Tibial artery (tissue), 4 donors: ENCODE measurements around the gene ZNF761.

Experiments used
- DNase-seq, 2 donors: peaks; one replicate each; pipeline ENCODE4 v3.0.0-alpha.2; 2019
- H3K27ac ChIP-seq, 2 donors: fragments of 200-600 bp; sonication (generic) in 1 of 2; 1 replicate in 1 of 2; 2 replicates in 1 of 2; pipeline ENCODE4 v1.5.1; 2018 to 2019; ENCODE audit warnings: mild to moderate bottlenecking in 1 of 2
- H3K27me3 ChIP-seq, 2 donors: fragments of 200-600 bp; sonication (generic) in 1 of 2; one replicate each; pipeline versions ENCODE4 v1.5.1 to v1.6.0; 2016 to 2019
- H3K36me3 ChIP-seq, 3 donors: fragments of 200-600 bp; sonication (generic) in 2 of 3; one replicate each; pipeline ENCODE4 v1.5.1; 2016 to 2019; ENCODE audit warnings: mild to moderate bottlenecking in 2 of 3
- H3K4me1 ChIP-seq, 4 donors: fragments of 200-600 bp; sonication (generic) in 2 of 4; 1 replicate in 3 of 4; 2 replicates in 1 of 4; pipeline ENCODE4 v1.5.1; 2016 to 2019
- H3K4me3 ChIP-seq, 2 donors: fragments of 200-600 bp; sonication (generic) in 1 of 2; 1 replicate in 1 of 2; 2 replicates in 1 of 2; pipeline ENCODE4 v1.5.1; 2018 to 2019; ENCODE audit warnings: mild to moderate bottlenecking in 2 of 2
- H3K9me3 ChIP-seq, 3 donors: fragments of 200-600 bp; sonication (generic) in 1 of 3; one replicate each; pipeline ENCODE4 v1.5.1; 2016 to 2019
- intact Hi-C: fragments of 100-400 bp; cut with DNase I; formaldehyde crosslinking; loops from one replicate; pipeline ENCODE4 v1.15.0; 2023; ENCODE audit warnings: low total_unique reads
- TF ChIP-seq, protein P1 (sequence below), 2 experiments: fragments of 200-600 bp in 1 of 2; fragments of 450-650 bp in 1 of 2; IDR thresholded peaks; one replicate each; pipeline ENCODE4 v1.5.1; 2017 to 2019; ENCODE audit warnings: antibody characterized with exemption in 2 of 2, mild to moderate bottlenecking in 1 of 2, moderate library complexity in 1 of 2

The ZNF761 gene

DNA sequence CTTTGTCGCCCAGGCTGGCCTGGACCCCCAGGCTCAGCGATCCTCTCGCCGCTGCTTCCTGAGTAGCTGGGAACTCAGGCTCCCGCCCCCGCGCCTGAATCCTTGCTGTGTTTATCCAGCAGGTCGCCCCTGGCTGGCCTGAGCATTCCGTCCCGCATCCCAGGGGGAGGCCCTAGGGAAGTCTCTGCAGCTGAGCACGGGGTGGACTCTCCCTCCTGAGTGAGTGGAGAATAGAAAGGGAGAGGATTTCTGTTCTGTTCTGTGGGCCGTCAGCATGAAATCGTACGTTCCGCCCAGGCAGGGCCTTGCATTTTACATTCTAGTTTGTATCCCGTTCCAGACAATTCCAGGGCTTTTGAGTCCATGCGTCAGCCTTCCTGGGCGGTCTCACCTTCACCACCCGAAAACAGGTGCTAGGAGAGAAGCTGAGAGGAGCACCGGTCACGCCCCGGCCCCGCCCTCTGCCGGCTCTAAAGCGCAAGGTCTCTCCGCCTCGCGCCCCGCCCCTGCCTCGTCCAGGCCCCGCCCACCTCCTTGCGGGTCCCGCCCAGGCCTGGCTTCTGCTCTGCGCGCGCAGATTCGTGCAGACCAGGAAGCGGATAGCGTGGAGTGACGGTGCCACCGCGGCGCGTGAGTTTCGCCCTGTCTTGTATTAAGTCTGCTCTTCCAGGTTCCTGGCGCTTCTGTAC is at the start of gene ZNF761:
TSS of gene ZNF761 (plus strand) at position 586 of the 689 bp plus-strand sequence. CDS start 15,285 bp downstream, outside the sequence.
- DNase-seq, result peak; percentile 91 to 96
- Histone ChIP-seq H3K36me3 (peaks cover 2 to 18% (median 17%) of the 10 kb centered on the region in 3 donors), H3K4me3 (peak within 1 kb of the TSS; percentile 72 to 80), H3K9me3 (peaks cover 0 to 3% (median 0%) of the 10 kb centered on the region in 3 donors), H3K4me1 (peaks cover 0 to 14% (median 2%) of the 10 kb centered on the region in 4 donors), H3K27ac (peak within 1 kb of the TSS; percentile 74 to 81), H3K27me3 (no peaks in the 10 kb centered on the region)
- TF ChIP-seq, protein P1, sequence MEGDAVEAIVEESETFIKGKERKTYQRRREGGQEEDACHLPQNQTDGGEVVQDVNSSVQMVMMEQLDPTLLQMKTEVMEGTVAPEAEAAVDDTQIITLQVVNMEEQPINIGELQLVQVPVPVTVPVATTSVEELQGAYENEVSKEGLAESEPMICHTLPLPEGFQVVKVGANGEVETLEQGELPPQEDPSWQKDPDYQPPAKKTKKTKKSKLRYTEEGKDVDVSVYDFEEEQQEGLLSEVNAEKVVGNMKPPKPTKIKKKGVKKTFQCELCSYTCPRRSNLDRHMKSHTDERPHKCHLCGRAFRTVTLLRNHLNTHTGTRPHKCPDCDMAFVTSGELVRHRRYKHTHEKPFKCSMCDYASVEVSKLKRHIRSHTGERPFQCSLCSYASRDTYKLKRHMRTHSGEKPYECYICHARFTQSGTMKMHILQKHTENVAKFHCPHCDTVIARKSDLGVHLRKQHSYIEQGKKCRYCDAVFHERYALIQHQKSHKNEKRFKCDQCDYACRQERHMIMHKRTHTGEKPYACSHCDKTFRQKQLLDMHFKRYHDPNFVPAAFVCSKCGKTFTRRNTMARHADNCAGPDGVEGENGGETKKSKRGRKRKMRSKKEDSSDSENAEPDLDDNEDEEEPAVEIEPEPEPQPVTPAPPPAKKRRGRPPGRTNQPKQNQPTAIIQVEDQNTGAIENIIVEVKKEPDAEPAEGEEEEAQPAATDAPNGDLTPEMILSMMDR (IDR thresholded peaks at IDR 0.05), result peak; percentile 48 to 56
- intact Hi-C loops, result loop anchor here (2.0 kb wide), 1 partner anchor 37 kb away; the partner anchor contains the start of gene ZNF765

DNA sequence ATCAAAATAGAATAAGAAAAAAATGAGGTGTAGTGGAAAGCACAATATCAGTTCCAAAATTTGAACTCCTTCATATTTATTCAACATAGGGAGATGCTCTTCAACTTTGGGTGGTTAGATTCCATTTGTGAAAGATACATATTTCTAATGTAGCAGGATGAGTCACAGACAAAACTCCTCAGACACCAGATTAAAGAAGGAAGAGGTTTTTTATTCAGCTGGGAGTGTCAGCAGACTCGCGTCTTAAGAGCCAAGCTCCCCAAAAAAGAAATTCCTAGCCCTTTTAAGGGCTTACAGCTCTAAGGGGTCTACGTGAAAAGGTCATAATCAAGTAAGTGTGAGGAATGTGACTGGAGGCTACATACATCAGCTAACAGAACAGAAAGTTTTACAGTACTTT is 43.6 kb upstream of the ZNF761 start:
- intact Hi-C loops, result loop anchor here (10.0 kb wide), 1 partner anchor 53 kb away; the partner anchor contains the start of gene ZNF845
- TF ChIP-seq, protein P1 (IDR thresholded peaks at IDR 0.05), result no peak
- Histone ChIP-seq H3K4me3 (no peak overlapping the region), H3K36me3 (peaks cover 13 to 36% (median 35%) of the 10 kb centered on the region in 3 donors), H3K27ac (no peak overlapping the region), H3K9me3 (peaks cover 0 to 34% (median 11%) of the 10 kb centered on the region in 3 donors), H3K27me3 (no peaks in the 10 kb centered on the region), H3K4me1 (no peaks in the 10 kb centered on the region)
- DNase-seq, result no peak

DNA sequence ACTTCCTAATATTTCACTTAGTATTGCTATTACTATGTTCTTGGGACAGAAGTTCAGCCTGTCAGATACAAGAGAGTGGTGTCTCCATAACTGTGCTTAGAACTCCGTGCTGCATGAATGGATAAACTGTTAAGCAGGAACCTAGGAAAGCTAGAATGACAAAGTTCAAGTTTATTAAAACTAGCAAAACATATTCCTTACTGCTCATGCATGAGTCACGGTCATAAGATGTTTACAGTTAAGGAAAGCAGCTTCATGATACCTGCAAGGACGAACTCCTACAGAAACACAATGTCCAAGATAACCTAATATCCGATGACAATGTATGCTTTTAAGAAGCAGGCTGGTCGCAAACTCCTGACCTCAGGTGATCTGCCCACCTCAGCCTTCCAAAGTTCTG is 42.9 kb upstream of the ZNF761 start:
- no peak for DNase-seq
- H3K27me3 ChIP-seq, result no peaks in the 10 kb centered on the region
- no peak overlapping the region for H3K27ac ChIP-seq
- no peak overlapping the region for H3K4me3 ChIP-seq
- TF ChIP-seq, protein P1 (IDR thresholded peaks at IDR 0.05), result no peak
- H3K36me3 ChIP-seq, result peaks cover 13 to 31% (median 28%) of the 10 kb centered on the region in 3 donors
- peaks cover 0 to 27% (median 4%) of the 10 kb centered on the region in 3 donors for H3K9me3 ChIP-seq
- H3K4me1 ChIP-seq, result peaks cover 0 to 1% (median under 1%) of the 10 kb centered on the region in 4 donors
- intact Hi-C loops, result loop anchor here (10.0 kb wide), 1 partner anchor 54 kb away; the partner anchor contains the start of gene ZNF845

DNA sequence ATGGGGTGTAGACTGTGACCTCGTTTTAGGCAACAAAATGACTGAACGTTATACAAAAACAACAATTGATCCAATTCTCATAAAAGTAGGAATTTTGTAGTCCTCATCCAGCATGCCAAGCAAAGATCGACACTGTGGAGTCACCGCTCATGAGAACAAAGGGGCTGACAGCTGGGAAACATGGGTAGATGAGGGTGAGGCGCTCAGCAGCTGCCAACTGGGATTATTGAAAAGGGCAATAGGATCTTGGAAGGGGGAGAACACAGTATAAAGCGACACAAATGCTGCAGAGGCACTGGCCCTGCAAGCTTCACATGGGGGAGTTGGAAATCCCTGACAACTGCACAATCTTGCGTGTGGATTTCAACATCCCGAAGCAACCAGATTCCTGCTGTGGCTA is 42.2 kb upstream of the ZNF761 start:
- TF ChIP-seq, protein P1 (IDR thresholded peaks at IDR 0.05), result no peak
- DNase-seq, result no peak
- Histone ChIP-seq H3K9me3 (peaks cover 0 to 20% (median 2%) of the 10 kb centered on the region in 3 donors), H3K4me3 (no peak overlapping the region), H3K27me3 (no peaks in the 10 kb centered on the region), H3K36me3 (peaks cover 13 to 26% (median 25%) of the 10 kb centered on the region in 3 donors), H3K27ac (no peak overlapping the region), H3K4me1 (peaks cover 5 to 8% (median 7%) of the 10 kb centered on the region in 4 donors)
- intact Hi-C loops, result loop anchor here (10.0 kb wide), 1 partner anchor 55 kb away; the partner anchor contains the start of gene ZNF845

DNA sequence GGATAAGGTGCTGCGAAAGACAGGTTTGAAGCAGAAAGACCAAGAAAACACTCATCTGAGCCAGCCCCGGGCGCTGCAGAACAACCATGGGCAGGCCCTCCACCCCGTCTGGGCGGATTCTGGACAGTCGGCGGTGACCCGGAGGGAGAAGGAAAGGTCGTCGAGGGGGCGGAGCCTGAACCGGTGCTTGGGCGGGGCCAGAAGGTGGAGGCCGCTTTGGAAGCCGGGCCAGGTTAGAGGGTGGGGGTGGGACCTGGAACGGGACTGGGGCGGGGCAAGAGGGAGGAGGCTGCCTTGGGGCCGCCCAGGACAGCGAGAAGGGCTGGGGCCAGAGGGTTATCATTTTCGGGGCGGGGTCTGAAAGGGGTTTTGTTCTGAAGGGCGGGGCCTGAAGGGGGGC is 41.8 kb upstream of the ZNF761 start:
- H3K4me3 ChIP-seq, result no peak overlapping the region
- H3K4me1 ChIP-seq, result peaks cover 5 to 9% (median 7%) of the 10 kb centered on the region in 4 donors
- DNase-seq, result no peak
- intact Hi-C loops, result loop anchor here (10.0 kb wide), 1 partner anchor 55 kb away; the partner anchor contains the start of gene ZNF845
- peaks cover 13 to 22% (median 21%) of the 10 kb centered on the region in 3 donors for H3K36me3 ChIP-seq
- TF ChIP-seq, protein P1 (IDR thresholded peaks at IDR 0.05), result no peak
- H3K27me3 ChIP-seq, result no peaks in the 10 kb centered on the region
- no peak overlapping the region for H3K27ac ChIP-seq
- H3K9me3 ChIP-seq, result peaks cover 0 to 17% (median 2%) of the 10 kb centered on the region in 3 donors
